ES-I3 (cell line): ENCODE measurements around the gene ROR2.

Experiments
- H3K36me3 ChIP-seq: 2 replicates; pipeline ENCODE4 v1.6.1; 2013; ENCODE audit warnings: mild to moderate bottlenecking, low read length, control low read depth, moderate library complexity; ENCODE audit not compliant: insufficient read depth
- H3K4me1 ChIP-seq: 2 replicates; pipeline ENCODE4 v1.6.1; 2013; ENCODE audit warnings: mild to moderate bottlenecking, control low read depth, low read length; ENCODE audit not compliant: insufficient read depth
- H3K9ac ChIP-seq: 2 replicates; pipeline ENCODE4 v1.6.1; 2013; ENCODE audit warnings: low read depth, mild to moderate bottlenecking, low read length, moderate library complexity
- H3K9me3 ChIP-seq: 2 replicates; pipeline ENCODE4 v1.6.1; 2013; ENCODE audit warnings: mild to moderate bottlenecking, low read length, moderate library complexity; ENCODE audit not compliant: control insufficient read depth, insufficient read depth

Gene ROR2

GRCh38 chr9:91583966-91584365, 366.1 kb downstream of the ROR2 start:
- H3K4me1 ChIP-seq = no peaks in the 10 kb centered on the region
- H3K9ac ChIP-seq = no peak overlapping the region
- no peaks in the 10 kb centered on the region for H3K9me3 ChIP-seq
- H3K36me3 ChIP-seq = no peaks in the 10 kb centered on the region

GRCh38 chr9:91583161-91583875, 366.7 kb downstream of the ROR2 start:
- H3K9ac ChIP-seq = no peak overlapping the region
- H3K36me3 ChIP-seq = no peaks in the 10 kb centered on the region
- H3K4me1 ChIP-seq = no peaks in the 10 kb centered on the region
- no peaks in the 10 kb centered on the region for H3K9me3 ChIP-seq

GRCh38 chr9:91582181-91582580, 367.8 kb downstream of the ROR2 start:
- Histone ChIP-seq H3K4me1 (peaks cover 4% of the 10 kb centered on the region; the same call in 1 of the 2 replicates), H3K36me3 (no peaks in the 10 kb centered on the region), H3K9ac (no peak overlapping the region), H3K9me3 (no peaks in the 10 kb centered on the region)

DNA sequence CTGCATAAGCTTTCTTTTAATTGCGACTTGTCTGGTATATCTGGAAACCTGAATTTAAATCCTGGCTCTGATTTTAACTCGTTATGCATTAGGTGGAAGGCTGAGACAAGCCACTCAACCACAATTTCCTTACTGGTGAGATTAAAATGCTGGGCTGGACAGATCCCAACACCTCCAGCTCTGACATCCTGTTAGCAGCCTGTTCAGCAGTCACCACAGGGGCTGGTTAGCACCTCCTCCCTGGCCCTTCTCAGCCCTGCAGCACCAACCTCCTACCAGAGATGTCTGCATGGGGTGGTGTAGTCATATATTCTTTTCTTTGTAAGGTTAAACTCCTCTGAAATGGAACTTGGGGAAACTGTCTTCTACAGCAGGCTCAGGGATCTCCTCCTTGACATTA, 369.9 kb downstream of the ROR2 start:
- Histone ChIP-seq H3K9me3 (no peaks in the 10 kb centered on the region), H3K4me1 (peaks cover 4% of the 10 kb centered on the region; the same call in 1 of the 2 replicates), H3K9ac (no peak overlapping the region), H3K36me3 (no peaks in the 10 kb centered on the region)

DNA sequence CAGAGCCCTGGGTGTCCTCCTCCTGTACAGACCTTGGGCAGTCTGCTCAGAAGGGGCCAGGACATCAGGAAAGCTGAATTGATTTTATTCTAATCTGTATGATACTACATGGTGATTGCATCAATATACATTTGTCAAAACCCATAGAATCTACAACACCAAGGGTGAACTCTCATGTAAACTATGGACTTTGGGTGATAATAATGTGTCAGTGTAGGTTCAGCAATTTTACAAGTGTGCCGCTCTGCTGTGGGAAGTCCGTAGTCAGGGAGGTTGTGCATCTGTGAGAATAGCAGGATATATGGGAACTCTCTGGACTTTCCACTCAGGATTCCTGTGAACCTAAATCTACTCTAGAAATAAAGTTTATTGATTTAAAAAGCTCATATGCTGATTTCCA, 371.1 kb downstream of the ROR2 start:
- Histone ChIP-seq H3K9me3 (no peaks in the 10 kb centered on the region), H3K9ac (no peak overlapping the region), H3K36me3 (no peaks in the 10 kb centered on the region)

GRCh38 chr9:91577633-91578061, 372.4 kb downstream of the ROR2 start:
- H3K9me3 ChIP-seq = no peaks in the 10 kb centered on the region
- peaks cover 16% of the 10 kb centered on the region for H3K4me1 ChIP-seq
- no peak overlapping the region for H3K9ac ChIP-seq
- H3K36me3 ChIP-seq = no peaks in the 10 kb centered on the region

More for the DNA sequence above, 371.1 kb downstream of the ROR2 start:
- peaks cover 4% of the 10 kb centered on the region; the same call in 1 of the 2 replicates for H3K4me1 ChIP-seq

GRCh38 chr9:91572811-91573210, 377.2 kb downstream of the ROR2 start:
- Histone ChIP-seq H3K9me3 (no peaks in the 10 kb centered on the region), H3K36me3 (no peaks in the 10 kb centered on the region), H3K4me1 (peaks cover 22% of the 10 kb centered on the region), H3K9ac (no peak overlapping the region)

DNA sequence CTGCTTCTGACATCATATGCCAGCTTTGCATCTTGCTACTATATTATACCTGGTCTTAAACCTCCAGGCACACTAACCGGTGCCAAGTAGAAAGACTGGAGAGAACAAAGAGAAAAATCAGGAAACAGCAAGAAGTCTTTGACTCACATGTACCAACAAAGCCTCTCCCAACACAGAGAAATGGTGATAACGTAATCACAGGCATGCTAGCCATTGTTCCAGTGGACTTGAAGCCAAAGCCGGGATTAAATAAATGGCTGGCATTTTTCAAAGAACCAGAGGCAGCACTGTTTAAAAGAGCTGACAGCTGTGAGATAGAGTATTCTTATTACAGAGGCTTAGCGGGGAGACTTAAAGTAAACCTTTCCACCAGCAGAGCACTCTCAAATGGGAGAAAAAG, 378.0 kb downstream of the ROR2 start:
- Histone ChIP-seq H3K9me3 (no peaks in the 10 kb centered on the region), H3K4me1 (peaks cover 18% of the 10 kb centered on the region; the same call in 1 of the 2 replicates), H3K36me3 (no peaks in the 10 kb centered on the region), H3K9ac (no peak overlapping the region)

- H3K36me3 ChIP-seq = no peaks in the 10 kb centered on the region
- peaks cover 18% of the 10 kb centered on the region; the same call in 1 of the 2 replicates for H3K4me1 ChIP-seq
- no peaks in the 10 kb centered on the region for H3K9me3 ChIP-seq
- no peak overlapping the region for H3K9ac ChIP-seq
Measured at GRCh38 chr9:91571036-91571435, 379.0 kb downstream of the ROR2 start.

- Histone ChIP-seq H3K9ac (no peak overlapping the region), H3K36me3 (no peaks in the 10 kb centered on the region), H3K4me1 (peaks cover 12% of the 10 kb centered on the region), H3K9me3 (no peaks in the 10 kb centered on the region)
Measured at GRCh38 chr9:91567642-91568274, 382.3 kb downstream of the ROR2 start.

- H3K9me3 ChIP-seq = no peaks in the 10 kb centered on the region
- peaks cover 6% of the 10 kb centered on the region for H3K4me1 ChIP-seq
- H3K9ac ChIP-seq = no peak overlapping the region
- no peaks in the 10 kb centered on the region for H3K36me3 ChIP-seq
Measured at GRCh38 chr9:91564081-91564670, 385.9 kb downstream of the ROR2 start.

GRCh38 chr9:91562416-91562815, 387.6 kb downstream of the ROR2 start:
- Histone ChIP-seq H3K36me3 (no peaks in the 10 kb centered on the region), H3K9me3 (no peaks in the 10 kb centered on the region), H3K9ac (no peak overlapping the region), H3K4me1 (peaks cover 12% of the 10 kb centered on the region)

GRCh38 chr9:91560301-91560700, 389.7 kb downstream of the ROR2 start:
- Histone ChIP-seq H3K9me3 (no peaks in the 10 kb centered on the region), H3K4me1 (peaks cover 12% of the 10 kb centered on the region), H3K9ac (no peak overlapping the region), H3K36me3 (no peaks in the 10 kb centered on the region)

DNA sequence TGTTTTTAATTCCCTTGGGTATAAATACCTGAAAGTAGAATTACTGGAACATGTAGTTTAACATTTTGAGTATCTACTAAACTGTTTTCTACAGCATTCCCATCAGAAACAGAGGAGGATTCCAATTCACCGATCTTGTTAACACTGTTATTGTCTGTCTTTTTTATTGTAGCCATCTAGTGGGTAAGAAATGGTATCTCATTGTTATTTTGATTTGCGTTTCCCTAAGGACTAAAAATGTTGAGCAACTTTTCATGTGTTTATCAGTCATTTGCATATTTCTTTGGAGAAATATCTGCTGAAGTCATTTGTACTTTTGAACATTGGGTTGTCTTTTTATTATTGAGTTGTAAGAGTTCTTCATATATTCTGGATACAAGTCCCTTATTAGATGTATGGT, 391.1 kb downstream of the ROR2 start:
- Histone ChIP-seq H3K36me3 (no peaks in the 10 kb centered on the region), H3K9ac (no peak overlapping the region), H3K9me3 (no peaks in the 10 kb centered on the region; the same call in 1 of the 2 replicates), H3K4me1 (peaks cover 10% of the 10 kb centered on the region)

- H3K36me3 ChIP-seq = no peaks in the 10 kb centered on the region
- peaks cover 6% of the 10 kb centered on the region; the same call in 1 of the 2 replicates for H3K4me1 ChIP-seq
- H3K9me3 ChIP-seq = no peaks in the 10 kb centered on the region; the same call in 1 of the 2 replicates
- H3K9ac ChIP-seq = no peak overlapping the region
Measured at GRCh38 chr9:91558395-91558794, 391.6 kb downstream of the ROR2 start.
